Smooth muscle cell (in vitro differentiated cells): ENCODE measurements around the gene NOL4L. TPM values are rescaled to one million over a fixed set of nuclear protein-coding genes. Genes with fewer than 3 reads are reported as not detected.
A peak's percentile ranks its signal among the peaks of the same experiment; 100 is the strongest.

ENCODE experiments used
- DNase-seq: peaks from one replicate; lab custom pipeline; 2025; ENCODE audit not compliant: unreplicated experiment; lab: John Stamatoyannopoulos, UW
- H2AFZ ChIP-seq: fragments of 200-600 bp; sonication (generic); 2 replicates; pipeline ENCODE4 v1.6.0; 2016; ENCODE audit warnings: antibody characterized with exemption, low read depth, mild to moderate bottlenecking
- H3F3A ChIP-seq: fragments of 200-600 bp; sonication (generic); 2 replicates; pipeline ENCODE4 v1.6.0; 2017; ENCODE audit warnings: antibody characterized with exemption, low read depth
- H3K27ac ChIP-seq: fragments of 200-600 bp; sonication (generic); 2 replicates; pipeline ENCODE4 v1.5.1; 2016; ENCODE audit warnings: low read depth, mild to moderate bottlenecking
- H3K27me3 ChIP-seq: fragments of 200-600 bp; sonication (generic); 2 replicates; pipeline ENCODE4 v1.6.1; 2016; ENCODE audit warnings: low read depth, mild to moderate bottlenecking
- H3K36me3 ChIP-seq: fragments of 200-600 bp; sonication (generic); 2 replicates; pipeline ENCODE4 v1.5.1; 2016; ENCODE audit warnings: low read depth
- H3K4me1 ChIP-seq: fragments of 200-600 bp; sonication (generic); 2 replicates; pipeline ENCODE4 v1.5.1; 2016; ENCODE audit warnings: low read depth
- H3K4me2 ChIP-seq: fragments of 200-600 bp; sonication (generic); 2 replicates; pipeline ENCODE4 v1.6.0; 2016; ENCODE audit warnings: mild to moderate bottlenecking
- H3K4me3 ChIP-seq: fragments of 200-600 bp; sonication (generic); 2 replicates; pipeline ENCODE4 v1.5.1; 2016; ENCODE audit warnings: mild to moderate bottlenecking
- H3K79me2 ChIP-seq: fragments of 200-600 bp; sonication (generic); 2 replicates; pipeline ENCODE4 v1.6.0; 2016; ENCODE audit warnings: low read depth, mild to moderate bottlenecking
- H3K9ac ChIP-seq: fragments of 200-600 bp; sonication (generic); 2 replicates; pipeline ENCODE4 v1.6.0; 2016; ENCODE audit warnings: low read depth
- H3K9me3 ChIP-seq: fragments of 200-600 bp; sonication (generic); replicated peaks from 2 replicates; pipeline ENCODE4 v1.5.1; 2016; ENCODE audit warnings: low read depth
- H4K20me1 ChIP-seq: fragments of 200-600 bp; sonication (generic); 2 replicates; pipeline ENCODE4 v1.6.0; 2016; ENCODE audit warnings: low read depth
- WGBS: methylation state at CpG from one replicate; pipeline ENCODE4 v1.1.7; 2016; ENCODE audit warnings: low lambda C conversion rate; 5-methylcytosine and 5-hydroxymethylcytosine counted together
- polyA plus RNA-seq: library from polyadenylated mRNA; unstranded; fragments of >200 nt; fragmentation: Nextera tagmentation; extraction: Ambion mirVana; gene quantifications from 2 replicates; pipeline ENCODE4 v1.2.1, GENCODE V29; 2016
- total RNA-seq: library from RNA; depleted of rRNA; stranded (reverse); fragments of >200 nt; gene quantifications from 2 replicates; pipeline ENCODE4 v1.2.3, GENCODE V29; 2014
- TF ChIP-seq, protein P1 (sequence below): fragments of 200-600 bp; sonication (generic); IDR thresholded peaks from 2 replicates; pipeline ENCODE4 v1.5.1; 2017; ENCODE audit warnings: borderline replicate concordance, mild to moderate bottlenecking, antibody characterized with exemption; ENCODE audit not compliant: insufficient read depth, poor library complexity, severe bottlenecking

The NOL4L gene
- total and polyA plus RNA-seq, 2 experiments from 2014 or later: 26.0 to 26.2 TPM

DNA sequence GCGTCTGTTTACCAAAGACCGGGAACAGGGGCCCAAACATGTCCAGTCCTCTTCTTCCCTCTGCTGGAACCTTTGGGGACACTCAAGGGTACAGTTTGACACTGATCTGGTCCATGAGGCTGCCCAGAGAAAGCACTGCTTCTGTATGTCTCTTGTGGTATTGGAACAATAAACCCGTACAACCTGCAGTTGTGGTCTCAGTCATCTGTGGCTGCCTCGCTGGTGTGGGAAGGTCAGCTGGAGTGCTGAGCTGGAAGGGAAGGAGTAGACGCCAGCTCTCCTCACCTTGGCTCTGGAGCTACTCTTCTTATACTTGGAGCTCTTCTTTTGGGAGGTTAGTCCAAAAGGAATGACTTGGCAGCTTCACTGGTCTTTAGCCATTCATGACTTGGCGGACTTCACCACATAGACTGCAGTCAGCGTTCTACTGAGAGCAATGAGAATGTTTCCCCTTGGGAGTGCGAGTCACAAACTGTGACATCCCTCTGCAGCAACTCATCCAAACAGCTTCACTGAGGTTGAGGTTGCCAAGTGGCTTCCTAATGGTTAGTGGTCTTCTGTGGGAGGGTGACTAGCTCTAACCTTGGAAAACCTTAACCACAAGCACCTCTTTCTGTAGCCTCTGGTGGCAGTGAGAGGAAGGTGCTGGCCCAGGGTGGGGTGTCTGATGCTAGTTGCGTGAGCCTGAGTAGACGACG, 145.9 kb downstream of the NOL4L start:
- no peak overlapping the region for H3K9ac ChIP-seq

DNA sequence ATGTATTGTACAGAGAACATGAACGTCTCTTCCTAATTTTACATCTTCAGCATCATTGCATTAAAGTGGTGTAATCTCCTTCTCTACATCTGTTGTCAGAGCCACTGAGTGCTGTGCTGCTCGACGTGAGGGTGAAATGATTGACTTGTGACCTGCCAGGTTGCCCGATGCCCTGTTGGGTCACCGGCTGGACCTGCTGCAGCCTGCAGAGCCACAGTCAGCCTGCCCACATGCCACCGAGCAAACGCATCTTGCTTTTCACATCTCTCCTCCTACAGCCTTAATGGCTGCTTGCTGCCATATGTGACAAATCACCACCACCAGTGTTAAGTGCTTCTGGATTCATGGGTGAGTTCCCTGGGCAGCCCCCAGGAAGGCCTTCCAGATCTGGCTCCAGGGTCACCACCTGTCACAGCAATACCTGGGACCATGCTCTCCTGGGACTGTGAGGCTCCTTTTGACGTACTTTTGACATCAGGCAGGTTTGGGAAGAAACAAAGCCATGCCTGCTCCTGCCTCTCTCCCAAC, 146.7 kb downstream of the NOL4L start:
- no peaks in the 10 kb centered on the region for H3K27me3 ChIP-seq
- no peak for DNase-seq
- no peak overlapping the region for H3K9ac ChIP-seq
- WGBS: 97% methylated on average over 8 of the region's 8 CpGs
- peaks cover 86% of the 10 kb centered on the region for H4K20me1 ChIP-seq
- no peaks in the 10 kb centered on the region for H3K4me1 ChIP-seq
- H3K4me3 ChIP-seq: no peak overlapping the region
- peaks cover 13% of the 10 kb centered on the region for H3K36me3 ChIP-seq
- no peak overlapping the region for H3K4me2 ChIP-seq
- H3F3A ChIP-seq: peaks cover 24% of the 10 kb centered on the region
- no peak overlapping the region for H2AFZ ChIP-seq
- H3K9me3 ChIP-seq: no peaks in the 10 kb centered on the region
- no peak overlapping the region for H3K27ac ChIP-seq
- H3K79me2 ChIP-seq: peaks cover 15% of the 10 kb centered on the region
- TF ChIP-seq, protein P1, sequence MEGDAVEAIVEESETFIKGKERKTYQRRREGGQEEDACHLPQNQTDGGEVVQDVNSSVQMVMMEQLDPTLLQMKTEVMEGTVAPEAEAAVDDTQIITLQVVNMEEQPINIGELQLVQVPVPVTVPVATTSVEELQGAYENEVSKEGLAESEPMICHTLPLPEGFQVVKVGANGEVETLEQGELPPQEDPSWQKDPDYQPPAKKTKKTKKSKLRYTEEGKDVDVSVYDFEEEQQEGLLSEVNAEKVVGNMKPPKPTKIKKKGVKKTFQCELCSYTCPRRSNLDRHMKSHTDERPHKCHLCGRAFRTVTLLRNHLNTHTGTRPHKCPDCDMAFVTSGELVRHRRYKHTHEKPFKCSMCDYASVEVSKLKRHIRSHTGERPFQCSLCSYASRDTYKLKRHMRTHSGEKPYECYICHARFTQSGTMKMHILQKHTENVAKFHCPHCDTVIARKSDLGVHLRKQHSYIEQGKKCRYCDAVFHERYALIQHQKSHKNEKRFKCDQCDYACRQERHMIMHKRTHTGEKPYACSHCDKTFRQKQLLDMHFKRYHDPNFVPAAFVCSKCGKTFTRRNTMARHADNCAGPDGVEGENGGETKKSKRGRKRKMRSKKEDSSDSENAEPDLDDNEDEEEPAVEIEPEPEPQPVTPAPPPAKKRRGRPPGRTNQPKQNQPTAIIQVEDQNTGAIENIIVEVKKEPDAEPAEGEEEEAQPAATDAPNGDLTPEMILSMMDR: no peak

More for the DNA sequence above, 145.9 kb downstream of the NOL4L start:
- no peak for DNase-seq
- Histone ChIP-seq H4K20me1 (peaks cover 88% of the 10 kb centered on the region), H2AFZ (no peak overlapping the region), H3K79me2 (peaks cover 15% of the 10 kb centered on the region), H3K27ac (no peak overlapping the region), H3K36me3 (peaks cover 11% of the 10 kb centered on the region), H3K4me2 (no peak overlapping the region), H3F3A (peaks cover 24% of the 10 kb centered on the region), H3K4me1 (no peaks in the 10 kb centered on the region), H3K27me3 (no peaks in the 10 kb centered on the region), H3K9me3 (no peaks in the 10 kb centered on the region), H3K4me3 (no peak overlapping the region)
- 91% methylated on average over 11 of the region's 11 CpGs for WGBS
- TF ChIP-seq, protein P1: no peak

DNA sequence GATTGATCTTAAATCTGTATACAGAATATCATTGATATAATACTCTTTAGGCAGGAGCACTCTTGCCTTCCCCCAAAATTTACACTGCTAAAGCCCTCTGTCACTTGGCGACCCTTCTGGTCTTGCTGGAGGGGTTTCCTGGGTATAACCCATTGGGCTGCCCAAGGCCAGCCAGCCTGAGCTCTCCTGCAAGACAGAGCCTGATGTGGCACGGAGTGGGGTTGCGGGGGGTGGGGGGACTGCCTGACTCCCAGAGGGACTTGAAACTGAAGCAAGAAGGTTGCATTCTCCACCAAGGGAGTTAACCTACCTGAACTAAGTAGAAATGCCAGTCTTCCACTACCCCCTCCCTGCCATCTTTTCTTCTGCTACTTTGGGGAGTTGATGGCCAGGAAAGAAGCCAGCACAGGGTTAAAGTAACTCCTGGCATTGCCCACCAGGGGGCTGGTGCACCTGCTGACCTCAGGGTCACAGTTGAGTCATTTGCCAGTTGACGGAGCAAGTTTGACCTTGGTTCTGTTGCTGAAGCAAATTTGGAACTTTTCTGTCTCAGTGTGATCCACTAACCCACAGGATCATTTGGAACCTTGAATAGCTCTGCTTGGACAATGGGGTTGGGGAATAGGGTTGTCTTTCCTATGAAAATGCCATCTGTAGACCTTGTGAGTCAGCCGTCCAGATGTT, 147.6 kb downstream of the NOL4L start:
- Histone ChIP-seq H3K27me3 (no peaks in the 10 kb centered on the region), H4K20me1 (peaks cover 80% of the 10 kb centered on the region), H2AFZ (no peak overlapping the region), H3K4me3 (no peak overlapping the region), H3K79me2 (peaks cover 15% of the 10 kb centered on the region), H3K9me3 (no peaks in the 10 kb centered on the region), H3F3A (peaks cover 16% of the 10 kb centered on the region), H3K4me1 (no peaks in the 10 kb centered on the region), H3K9ac (no peak overlapping the region), H3K27ac (no peak overlapping the region), H3K36me3 (peaks cover 13% of the 10 kb centered on the region), H3K4me2 (no peak overlapping the region)
- 89% methylated on average over 5 of the region's 5 CpGs for WGBS
- TF ChIP-seq, protein P1: peak; percentile 36
- no peak for DNase-seq
